ENCODE measurements around the gene TRHDE.

- TF ChIP-seq, protein P1, sequence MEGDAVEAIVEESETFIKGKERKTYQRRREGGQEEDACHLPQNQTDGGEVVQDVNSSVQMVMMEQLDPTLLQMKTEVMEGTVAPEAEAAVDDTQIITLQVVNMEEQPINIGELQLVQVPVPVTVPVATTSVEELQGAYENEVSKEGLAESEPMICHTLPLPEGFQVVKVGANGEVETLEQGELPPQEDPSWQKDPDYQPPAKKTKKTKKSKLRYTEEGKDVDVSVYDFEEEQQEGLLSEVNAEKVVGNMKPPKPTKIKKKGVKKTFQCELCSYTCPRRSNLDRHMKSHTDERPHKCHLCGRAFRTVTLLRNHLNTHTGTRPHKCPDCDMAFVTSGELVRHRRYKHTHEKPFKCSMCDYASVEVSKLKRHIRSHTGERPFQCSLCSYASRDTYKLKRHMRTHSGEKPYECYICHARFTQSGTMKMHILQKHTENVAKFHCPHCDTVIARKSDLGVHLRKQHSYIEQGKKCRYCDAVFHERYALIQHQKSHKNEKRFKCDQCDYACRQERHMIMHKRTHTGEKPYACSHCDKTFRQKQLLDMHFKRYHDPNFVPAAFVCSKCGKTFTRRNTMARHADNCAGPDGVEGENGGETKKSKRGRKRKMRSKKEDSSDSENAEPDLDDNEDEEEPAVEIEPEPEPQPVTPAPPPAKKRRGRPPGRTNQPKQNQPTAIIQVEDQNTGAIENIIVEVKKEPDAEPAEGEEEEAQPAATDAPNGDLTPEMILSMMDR (conservative IDR thresholded peaks at IDR 0.05; ENCODE audit: low read depth, low read length), result no peak
- TF ChIP-seq EZH2phosphoT487 (IDR thresholded peaks at IDR 0.05; ENCODE audit: borderline replicate concordance, low read length), result no peak
These were observed 196.3 kb downstream of the TRHDE start for GRCh38 chr12:72468505-72468904.
